B cell (primary cell): ENCODE results near the gene ASPSCR1.

Experiments
- CTCF ChIP-seq: fragments of 200-600 bp; IDR thresholded peaks from one replicate; pipeline ENCODE4 v1.8.0; 2022; ENCODE audit warnings: antibody characterized with exemption, mild to moderate bottlenecking
- EZH2 ChIP-seq: IDR thresholded peaks from 2 replicates; pipeline ENCODE4 v1.6.1; 2012; ENCODE audit warnings: borderline replicate concordance, low read depth, mild to moderate bottlenecking, moderate library complexity, low read length; ENCODE audit not compliant: insufficient read depth, poor library complexity, severe bottlenecking

GRCh38 chr17:81959362-81960129 lies 17.9 kb upstream of the ASPSCR1 start:
- TF ChIP-seq CTCF (peak; percentile 86), EZH2 (no peak)
